Measurements from ENCODE around the gene ZNF536.
"Not testable (repeated sequence)": the region's sequence is repeated elsewhere in the genome, so short reads cannot be mapped to it uniquely, and the experiment has no call there.

- TF ChIP-seq, protein P1, sequence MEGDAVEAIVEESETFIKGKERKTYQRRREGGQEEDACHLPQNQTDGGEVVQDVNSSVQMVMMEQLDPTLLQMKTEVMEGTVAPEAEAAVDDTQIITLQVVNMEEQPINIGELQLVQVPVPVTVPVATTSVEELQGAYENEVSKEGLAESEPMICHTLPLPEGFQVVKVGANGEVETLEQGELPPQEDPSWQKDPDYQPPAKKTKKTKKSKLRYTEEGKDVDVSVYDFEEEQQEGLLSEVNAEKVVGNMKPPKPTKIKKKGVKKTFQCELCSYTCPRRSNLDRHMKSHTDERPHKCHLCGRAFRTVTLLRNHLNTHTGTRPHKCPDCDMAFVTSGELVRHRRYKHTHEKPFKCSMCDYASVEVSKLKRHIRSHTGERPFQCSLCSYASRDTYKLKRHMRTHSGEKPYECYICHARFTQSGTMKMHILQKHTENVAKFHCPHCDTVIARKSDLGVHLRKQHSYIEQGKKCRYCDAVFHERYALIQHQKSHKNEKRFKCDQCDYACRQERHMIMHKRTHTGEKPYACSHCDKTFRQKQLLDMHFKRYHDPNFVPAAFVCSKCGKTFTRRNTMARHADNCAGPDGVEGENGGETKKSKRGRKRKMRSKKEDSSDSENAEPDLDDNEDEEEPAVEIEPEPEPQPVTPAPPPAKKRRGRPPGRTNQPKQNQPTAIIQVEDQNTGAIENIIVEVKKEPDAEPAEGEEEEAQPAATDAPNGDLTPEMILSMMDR (IDR thresholded peaks at IDR 0.05; ENCODE audit: low read length): not testable (repeated sequence)
- not testable (repeated sequence) for TF ChIP-seq EZH2 (optimal IDR thresholded peaks at IDR 0.05; ENCODE audit: low read depth, low read length); EZH2phosphoT487 (IDR thresholded peaks at IDR 0.05; ENCODE audit: low read length)
Measured at GRCh38 chr19:30398539-30398938, 26.4 kb downstream of the ZNF536 start.
